H1 (cell line): ENCODE results near the gene CACNA1A. TPM values are rescaled to one million over a fixed set of nuclear protein-coding genes. Genes with fewer than 3 reads are reported as not detected.

Source experiments
- CTCF ChIA-PET: fragments of 300-600 bp; sonication (Branson Sonifier 250); formaldehyde crosslinking; loops from one replicate; lab custom pipeline; 2021; ENCODE audit not compliant: partially characterized antibody; lab: Charles Lee
- POLR2A ChIA-PET: fragments of 300-600 bp; sonication (Branson Sonifier 250); formaldehyde crosslinking; loops from one replicate; lab custom pipeline; 2021; ENCODE audit warnings: inconsistent platforms; ENCODE audit not compliant: partially characterized antibody; lab: Charles Lee
- DNase-seq, 2 experiments: peaks; one replicate each; pipeline versions ENCODE4 v3.0.0 to v3.0.0-alpha.2; 2010 to 2022; ENCODE audit warnings: low spot score in 2 of 2, low read depth in 1 of 2, mixed read lengths in 1 of 2
- FAIRE-seq: peaks from 2 replicates; lab custom pipeline; 2011; peaks lifted over from hg19 to GRCh38; lab: Jason Lieb, UNC
- H2AFZ ChIP-seq: 2 replicates; pipeline ENCODE4 v1.8.1; 2012; ENCODE audit warnings: low read length, inconsistent platforms
- H2AK5ac ChIP-seq: 2 replicates; pipeline ENCODE4 v1.6.1; 2013; ENCODE audit warnings: low read depth, low read length
- H2BK120ac ChIP-seq: replicated peaks from 2 replicates; pipeline ENCODE3; 2013; ENCODE audit warnings: low read depth, low read length, inconsistent platforms
- H2BK12ac ChIP-seq: 2 replicates; pipeline ENCODE4 v1.6.1; 2013; ENCODE audit warnings: low read depth, low read length
- H2BK15ac ChIP-seq: 2 replicates; pipeline ENCODE4 v1.6.1; 2013; ENCODE audit warnings: low read length
- H2BK20ac ChIP-seq: 2 replicates; pipeline ENCODE4 v1.6.1; 2013; ENCODE audit warnings: low read length
- H2BK5ac ChIP-seq: 2 replicates; pipeline ENCODE4 v1.6.1; 2013; ENCODE audit warnings: low read depth, low read length
- H3K14ac ChIP-seq: 2 replicates; pipeline ENCODE4 v1.6.1; 2013; ENCODE audit warnings: inconsistent platforms; ENCODE audit not compliant: insufficient read length
- H3K18ac ChIP-seq: 2 replicates; pipeline ENCODE4 v1.6.1; 2013; ENCODE audit warnings: low read length; ENCODE audit errors: extremely low read depth
- H3K23ac ChIP-seq: 2 replicates; pipeline ENCODE4 v1.6.1; 2013; ENCODE audit warnings: inconsistent platforms; ENCODE audit not compliant: insufficient read length
- H3K23me2 ChIP-seq: 2 replicates; pipeline ENCODE4 v1.6.1; 2013; ENCODE audit warnings: low read depth, low read length
- H3K27ac ChIP-seq: 2 replicates; pipeline ENCODE4 v1.6.1; 2011; ENCODE audit warnings: low read depth, low read length, inconsistent platforms
- H3K27me3 ChIP-seq, 4 experiments: replicated peaks in 1 of 4; 1 replicate in 1 of 4; 2 replicates in 3 of 4; pipeline versions ENCODE4 v1.6.1 to v1.8.1; 2011 to 2013; ENCODE audit warnings: low read length in 3 of 4, mild to moderate bottlenecking in 3 of 4, inconsistent platforms in 2 of 4, mixed read lengths in 2 of 4, moderate library complexity in 1 of 4; ENCODE audit not compliant: control insufficient read depth in 3 of 4, insufficient read depth in 3 of 4; ENCODE audit errors: extremely low read depth in 1 of 4
- H3K36me3 ChIP-seq, 4 experiments: 2 replicates each; pipeline versions ENCODE4 v1.6.1 to v1.8.1; 2011 to 2013; ENCODE audit warnings: mild to moderate bottlenecking in 4 of 4, low read length in 3 of 4, moderate library complexity in 2 of 4, control low read depth in 1 of 4, inconsistent platforms in 1 of 4; ENCODE audit not compliant: insufficient read depth in 4 of 4, control insufficient read depth in 2 of 4
- H3K4ac ChIP-seq: replicated peaks from 2 replicates; pipeline ENCODE3; 2013; ENCODE audit warnings: low read length, low read depth, mixed read lengths, inconsistent platforms; ENCODE audit not compliant: insufficient read length
- H3K4me1 ChIP-seq, 4 experiments: replicated peaks in 1 of 4; 1 replicate in 1 of 4; 2 replicates in 3 of 4; pipeline versions ENCODE4 v1.6.1 to v1.8.1; 2011 to 2013; ENCODE audit warnings: low read length in 3 of 4, inconsistent platforms in 2 of 4, mixed read lengths in 1 of 4; ENCODE audit not compliant: insufficient read depth in 4 of 4, control insufficient read depth in 3 of 4
- H3K4me2 ChIP-seq, 2 experiments: 2 replicates each; pipeline versions ENCODE4 v1.6.1 to v1.8.1; 2011 to 2013; ENCODE audit warnings: low read depth in 2 of 2, low read length in 2 of 2, control low read depth in 1 of 2, inconsistent platforms in 1 of 2, mild to moderate bottlenecking in 1 of 2; ENCODE audit not compliant: insufficient read depth in 1 of 2
- H3K4me3 ChIP-seq, 4 experiments: fragments of 200-600, 300-600 bp in 1 of 4; sonication (generic), shearing (Covaris generic), sonication (Bioruptor Twin) in 1 of 4; 2 replicates each; pipeline versions ENCODE4 v1.5.1 to v1.8.1; 2011 to 2016; ENCODE audit warnings: low read length in 4 of 4, low read depth in 3 of 4, control low read depth in 2 of 4, inconsistent platforms in 2 of 4, mild to moderate bottlenecking in 2 of 4, mixed read lengths in 1 of 4, moderate library complexity in 1 of 4; ENCODE audit not compliant: insufficient read depth in 2 of 4; ENCODE audit errors: extremely low read depth in 1 of 4
- H3K56ac ChIP-seq: replicated peaks from 2 replicates; pipeline ENCODE3; 2013; ENCODE audit warnings: low read depth, mild to moderate bottlenecking, mixed read lengths, low read length, inconsistent platforms; ENCODE audit not compliant: insufficient read length
- H3K79me1 ChIP-seq: 2 replicates; pipeline ENCODE4 v1.6.1; 2013; ENCODE audit warnings: low read depth, low read length, control low read depth
- H3K79me2 ChIP-seq, 2 experiments: 2 replicates each; pipeline versions ENCODE4 v1.6.1 to v1.8.1; 2012 to 2013; ENCODE audit warnings: low read length in 2 of 2, mild to moderate bottlenecking in 2 of 2, inconsistent platforms in 1 of 2; ENCODE audit not compliant: insufficient read depth in 2 of 2, control insufficient read depth in 1 of 2
- H3K9ac ChIP-seq, 4 experiments: replicated peaks in 1 of 4; 1 replicate in 1 of 4; 2 replicates in 3 of 4; pipeline versions ENCODE4 v1.6.1 to v1.8.1; 2011 to 2013; ENCODE audit warnings: low read depth in 3 of 4, low read length in 3 of 4, control low read depth in 2 of 4, mild to moderate bottlenecking in 2 of 4, moderate library complexity in 2 of 4, inconsistent platforms in 1 of 4; ENCODE audit errors: extremely low read depth in 1 of 4
- H3K9me3 ChIP-seq, 2 experiments: 2 replicates each; pipeline versions ENCODE4 v1.6.1 to v1.8.1; 2012 to 2013; ENCODE audit warnings: mild to moderate bottlenecking in 2 of 2, moderate library complexity in 2 of 2, control low read depth in 1 of 2, inconsistent platforms in 1 of 2, low read depth in 1 of 2, low read length in 1 of 2, mixed read lengths in 1 of 2; ENCODE audit not compliant: insufficient read depth in 2 of 2
- H4K20me1 ChIP-seq, 2 experiments: replicated peaks in 1 of 2; 2 replicates each; pipeline versions ENCODE3 to v1.8.1; 2011 to 2013; ENCODE audit warnings: inconsistent platforms in 2 of 2, low read length in 2 of 2, mild to moderate bottlenecking in 1 of 2; ENCODE audit not compliant: insufficient read depth in 2 of 2, control insufficient read depth in 1 of 2
- H4K5ac ChIP-seq: 2 replicates; pipeline ENCODE4 v1.6.1; 2013; ENCODE audit warnings: low read length, low read depth, mixed read lengths, inconsistent platforms; ENCODE audit not compliant: insufficient read length
- H4K8ac ChIP-seq: 2 replicates; pipeline ENCODE4 v1.8.0; 2013; ENCODE audit warnings: mild to moderate bottlenecking, moderate library complexity, low read length, inconsistent platforms; ENCODE audit not compliant: insufficient read depth; ENCODE audit errors: extremely low read depth
- H4K91ac ChIP-seq: replicated peaks from 2 replicates; pipeline ENCODE3; 2013; ENCODE audit warnings: low read length, mixed read lengths, inconsistent platforms; ENCODE audit not compliant: insufficient read length
- ASH2L ChIP-seq: fragments of 200-600, 300-600 bp; sonication (generic); IDR thresholded peaks from one replicate; pipeline ENCODE4 v1.7.1; 2017; ENCODE audit warnings: low read length
- CBX5 ChIP-seq: fragments of 300-800, 300-1000 bp; sonication (generic); IDR thresholded peaks from 2 replicates; pipeline ENCODE4 v1.7.1; 2016; ENCODE audit warnings: antibody characterized with exemption, low read length, low read depth
- EGR1 ChIP-seq: IDR thresholded peaks from 2 replicates; pipeline ENCODE4 v1.6.1; 2011; ENCODE audit warnings: low read depth, low read length, borderline replicate concordance
- EP300 ChIP-seq, 2 experiments: IDR thresholded peaks; 1 replicate in 1 of 2; 2 replicates in 1 of 2; pipeline ENCODE4 v1.6.1; 2011 to 2012; ENCODE audit warnings: low read depth in 2 of 2, low read length in 2 of 2, mild to moderate bottlenecking in 2 of 2, borderline replicate concordance in 1 of 2, inconsistent platforms in 1 of 2, moderate library complexity in 1 of 2
- HDAC6 ChIP-seq: IDR thresholded peaks from one replicate; pipeline ENCODE4 v1.7.1; 2012; ENCODE audit warnings: low read depth, mild to moderate bottlenecking, inconsistent platforms, low read length, moderate library complexity
- JUN ChIP-seq: IDR thresholded peaks from 2 replicates; pipeline ENCODE4 v1.6.1; 2011; ENCODE audit warnings: low read depth, mild to moderate bottlenecking, improper control_type of control experiment, low read length
- KDM4A ChIP-seq: IDR thresholded peaks from one replicate; pipeline ENCODE4 v1.7.1; 2012; ENCODE audit warnings: low read depth, mild to moderate bottlenecking, moderate library complexity, low read length, inconsistent platforms; ENCODE audit not compliant: severe bottlenecking
- MAX ChIP-seq: IDR thresholded peaks from 2 replicates; pipeline ENCODE4 v1.6.1; 2012; ENCODE audit warnings: inconsistent platforms
- POLR2A ChIP-seq, 2 experiments: IDR thresholded peaks; 1 replicate in 1 of 2; 2 replicates in 1 of 2; pipeline ENCODE4 v1.6.1; 2011; ENCODE audit warnings: low read depth in 2 of 2, low read length in 2 of 2, mild to moderate bottlenecking in 2 of 2; ENCODE audit errors: control extremely low read depth in 1 of 2
- RFX5 ChIP-seq: IDR thresholded peaks from 2 replicates; pipeline ENCODE4 v1.6.1; 2011; ENCODE audit warnings: low read depth, low read length, improper control_type of control experiment, borderline replicate concordance
- SAP30 ChIP-seq: fragments of 300-600 bp; sonication (generic); IDR thresholded peaks from 2 replicates; pipeline ENCODE4 v1.7.1; 2012; ENCODE audit warnings: low read length, moderate library complexity, mild to moderate bottlenecking, inconsistent platforms; ENCODE audit not compliant: insufficient read depth, insufficient replicate concordance
- SP1 ChIP-seq: IDR thresholded peaks from 2 replicates; pipeline ENCODE4 v1.6.1; 2011; ENCODE audit warnings: low read depth, low read length
- YY1 ChIP-seq: IDR thresholded peaks from 2 replicates; pipeline ENCODE4 v1.6.1; 2011; ENCODE audit warnings: low read depth, mild to moderate bottlenecking, low read length
- WGBS, 2 experiments: shearing (Covaris generic) in 1 of 2; methylation state at CpG; one replicate each; pipeline versions ENCODE4 v1.1.6 to v1.1.7; 2013 to 2015; ENCODE audit warnings: low lambda C conversion rate in 2 of 2, mixed read lengths in 2 of 2, inconsistent platforms in 1 of 2, low coverage in 1 of 2, missing lambda C conversion rate in 1 of 2; ENCODE audit not compliant: insufficient replicate concordance in 2 of 2, insufficient coverage in 1 of 2, insufficient read length in 1 of 2; ENCODE audit errors: extremely low coverage in 1 of 2, missing lambda C conversion rate in 1 of 2; 5-methylcytosine and 5-hydroxymethylcytosine counted together
- polyA plus RNA-seq, 7 experiments: library from polyadenylated mRNA; depleted of rRNA in 3 of 7; stranded (reverse) in 5 of 7; unstranded in 2 of 7; fragments of >200 nt in 5 of 7; fragments of 200-250 nt in 2 of 7; gene quantifications; 1 replicate in 5 of 7; 2 replicates in 1 of 7; 4 replicates in 1 of 7; pipeline versions ENCODE4 v1.2.1 to v1.2.3, GENCODE V29; 2011 to 2013; ENCODE audit warnings: missing spikeins in 2 of 7, mixed read lengths in 2 of 7
- total RNA-seq: library from RNA; stranded (reverse); fragmentation: NEBNext Ultra II Directional; extraction: Animal tissue kit (Norgen Biotek cat#: 25700); gene quantifications from 2 replicates; pipeline ENCODE4 v1.2.1, GENCODE V29; 2021

The CACNA1A gene
- total and polyA plus RNA-seq, 2 of the 8 experiments (the other 6 are each of a cell fraction or from before 2014, with no cell fraction given): 10.7 to 25.3 TPM

GRCh38 chr19:13225085-13225484 lies 281.2 kb downstream of the CACNA1A start:
- 83% methylated on average over 8 of the region's 9 CpGs; no CpG with 5 or more reads in 1 of the 2 experiments for WGBS, 2 experiments
- no peak for TF ChIP-seq KDM4A
- no peak for TF ChIP-seq EP300 (IDR thresholded peaks at IDR 0.05; ENCODE audit: borderline replicate concordance in 1 of 2, low read depth in 2 of 2, low read length in 2 of 2)
- TF ChIP-seq SP1: no peak
- no peak for TF ChIP-seq EGR1
- TF ChIP-seq CBX5: no peak
- TF ChIP-seq SAP30: no peak
- TF ChIP-seq ASH2L: no peak
- no peak for TF ChIP-seq MAX
- TF ChIP-seq JUN: no peak
- TF ChIP-seq POLR2A (IDR thresholded peaks at IDR 0.05; ENCODE audit: control extremely low read depth in 1 of 2, low read depth in 2 of 2, low read length in 2 of 2): no peak
- TF ChIP-seq RFX5: no peak
- TF ChIP-seq YY1: no peak
- no peak for TF ChIP-seq HDAC6
- Histone ChIP-seq H2BK5ac (no peak overlapping the region), H3K14ac (no peak overlapping the region), H4K91ac (no peak overlapping the region), H3K4me1 (peaks cover 0 to 4% (median 0%) of the 10 kb centered on the region in 4 experiments; a peak in 3 of 7 replicates), H3K9ac (no peak overlapping the region), H2AK5ac (no peak overlapping the region), H3K4ac (no peak overlapping the region), H3K9me3 (no peaks in the 10 kb centered on the region), H3K79me1 (no peaks in the 10 kb centered on the region), H3K36me3 (no peaks in the 10 kb centered on the region), H3K56ac (no peak overlapping the region), H2BK12ac (no peak overlapping the region), H2AFZ (no peak overlapping the region), H3K23ac (no peak overlapping the region), H2BK20ac (no peak overlapping the region), H4K5ac (no peak overlapping the region), H3K27me3 (no peaks in the 10 kb centered on the region), H3K27ac (no peak overlapping the region), H2BK15ac (no peak overlapping the region), H3K18ac (no peak overlapping the region; the same call in 1 of the 2 replicates), H3K4me3 (no peak overlapping the region), H2BK120ac (no peak overlapping the region), H3K4me2 (no peak overlapping the region), H4K8ac (peak overlapping the region; percentile 29), H3K79me2 (no peaks in the 10 kb centered on the region), H4K20me1 (peaks cover 0 to 1% of the 10 kb centered on the region in 2 experiments), H3K23me2 (no peaks in the 10 kb centered on the region)
- no peak for FAIRE-seq
- ChIA-PET POLR2A (interaction anchor here (0.5 to 0.6 kb wide), 2 partner anchors 75 to 97 kb away, joined by 3 to 4 read pairs; partner anchors contain the start of genes IER2 and STX10), CTCF (no interaction called here)
- DNase-seq: no peak
